ENCODE measurements around the gene WNT9A. TPM values are rescaled to one million over a fixed set of nuclear protein-coding genes. Genes with fewer than 3 reads are reported as not detected.

The WNT9A gene
- total and polyA plus RNA-seq, 9 of the 15 experiments (the other 6 are each of a cell fraction or from before 2014, with no cell fraction given): 0.04 to 0.17 (median 0.10) TPM; not detected in 4

GRCh38 chr1:227895828-227896685, 51.7 kb downstream of the WNT9A start:
- peaks cover 0 to 46% of the 10 kb centered on the region in 2 experiments; a peak in 3 of 5 replicates for H3K4me1 ChIP-seq (replicated peaks in 1 of 2; ENCODE audit: control insufficient read depth in 2 of 2, insufficient read depth in 2 of 2, low read length in 2 of 2)
- peak overlapping the region; percentile 64 for H2AFZ ChIP-seq (ENCODE audit: low read depth, low read length)
- 19% methylated on average over 23 of the region's 24 CpGs for WGBS (ENCODE audit: insufficient coverage, low coverage, missing lambda C conversion rate)
- DNase-seq (ENCODE audit: extremely low read depth in 1 of 4, low spot score in 3 of 4) (no peak), ATAC-seq (peak; percentile 8; the same call in 2 of the 3 replicates), FAIRE-seq (no peak)
- in situ Hi-C loops (cut with MboI): no loop called here
- peak overlapping the region in 1 of 2 experiments; percentile 73; a peak in 1 of 4 replicates for H3K9ac ChIP-seq (ENCODE audit: insufficient read depth in 1 of 2, low read depth in 2 of 2, low read length in 2 of 2)
- no peak overlapping the region for H3K27ac ChIP-seq (ENCODE audit: extremely low read depth, low read depth, low read length)
- TF ChIP-seq ZFX (CRISPR knock-in tag; IDR thresholded peaks at IDR 0.05): peak; percentile 30; the same call in 1 of the 2 replicates
- peak in 1 of 2 experiments; percentile 44; a peak in 1 of 4 replicates for TF ChIP-seq TEAD1 (CRISPR knock-in tag; IDR thresholded peaks at IDR 0.05)
- no peak for TF ChIP-seq CCNT2 (IDR thresholded peaks at IDR 0.05; ENCODE audit: borderline replicate concordance, extremely low read depth, insufficient read length, low read depth, low read length)
- intact Hi-C loops (cut with micrococcal nuclease): no loop called here
- no peak overlapping the region for H3K4me3 ChIP-seq
- H3K9me1 ChIP-seq (ENCODE audit: control insufficient read depth, insufficient read depth, low read length): no peaks in the 10 kb centered on the region
- no peaks in the 10 kb centered on the region for H3K79me2 ChIP-seq (ENCODE audit: control insufficient read depth, insufficient read depth, low read length)
- no peaks in the 10 kb centered on the region for H3K36me3 ChIP-seq (ENCODE audit: control insufficient read depth, insufficient read depth, low read length)
- ChIA-PET POLR2A (interaction anchor here (0.6 kb wide), 1 partner anchor 29 kb away, joined by 3 read pairs; no protein-coding TSS in a partner anchor), CTCF (ENCODE audit: low intra/inter-chr PET ratio) (no interaction called here)
- H3K9me3 ChIP-seq (replicated peaks; ENCODE audit: control insufficient read depth, insufficient read depth, low read depth, low read length): no peaks in the 10 kb centered on the region
- H3K4me2 ChIP-seq (ENCODE audit: insufficient read depth, low read length): no peak overlapping the region
- H4K20me1 ChIP-seq (replicated peaks; ENCODE audit: control insufficient read depth, insufficient read depth, low read length): no peaks in the 10 kb centered on the region
- H3K27me3 ChIP-seq (ENCODE audit: control insufficient read depth in 2 of 2, insufficient read depth in 2 of 2, low read length in 2 of 2): peaks cover 0 to 35% of the 10 kb centered on the region in 2 experiments; a peak in 2 of 5 replicates
- BruUV-seq (replicated peaks): no TSS peak
